Natural killer cell (primary cell): ENCODE data around the gene DNAH1. TPM values are rescaled to one million over a fixed set of nuclear protein-coding genes. Genes with fewer than 3 reads are reported as not detected.
"Not testable (repeated sequence)": the region's sequence is repeated elsewhere in the genome, so short reads cannot be mapped to it uniquely, and the experiment has no call there.

Experiments used
- ATAC-seq, 3 donors: fragments of 150-1000 bp in 2 of 3; fragments of 200-7000 bp in 1 of 3; cut with Tn5 transposase; 1 replicate in 1 of 3; 2 replicates in 2 of 3; pipeline ENCODE4 v1.10.0; 2021; ENCODE audit warnings: mild to moderate bottlenecking in 2 of 3, moderate library complexity in 2 of 3
- DNase-seq, 2 donors: peaks; one replicate each; pipeline versions ENCODE4 v3.0.0 to v3.0.0-alpha.2; 2013 to 2021; ENCODE audit warnings: mixed read lengths in 1 of 2
- H3K27ac ChIP-seq: one replicate; pipeline ENCODE4 v1.5.1; 2013; ENCODE audit warnings: mild to moderate bottlenecking, low read length
- H3K27me3 ChIP-seq: one replicate; pipeline ENCODE4 v1.6.1; 2013; ENCODE audit warnings: low read length; ENCODE audit not compliant: control insufficient read depth, insufficient read depth
- H3K36me3 ChIP-seq: one replicate; pipeline ENCODE4 v1.6.1; 2013; ENCODE audit warnings: low read length; ENCODE audit not compliant: control insufficient read depth, insufficient read depth
- H3K4me1 ChIP-seq: one replicate; pipeline ENCODE4 v1.6.1; 2013; ENCODE audit warnings: low read length; ENCODE audit not compliant: control insufficient read depth, insufficient read depth
- H3K4me3 ChIP-seq: one replicate; pipeline ENCODE4 v1.5.1; 2013; ENCODE audit warnings: low read length
- H3K9me3 ChIP-seq: one replicate; pipeline ENCODE4 v1.6.1; 2013; ENCODE audit warnings: low read length; ENCODE audit not compliant: control insufficient read depth, insufficient read depth
- H3K27ac Mint-ChIP-seq, 2 donors: one replicate each; pipeline ENCODE4 v1.8.0; 2022; ENCODE audit warnings: mild to moderate bottlenecking in 2 of 2, mixed read lengths in 2 of 2, moderate library complexity in 1 of 2
- H3K27me3 Mint-ChIP-seq, 2 donors: one replicate each; pipeline ENCODE4 v1.8.0; 2022; ENCODE audit warnings: low read depth in 2 of 2, mixed read lengths in 2 of 2
- H3K36me3 Mint-ChIP-seq: one replicate; pipeline ENCODE4 v1.8.0; 2022; ENCODE audit warnings: mixed read lengths
- H3K4me1 Mint-ChIP-seq, 2 donors: one replicate each; pipeline ENCODE4 v1.8.0; 2022; ENCODE audit warnings: mixed read lengths in 2 of 2
- H3K4me3 Mint-ChIP-seq: one replicate; pipeline ENCODE4 v1.8.0; 2022; ENCODE audit warnings: mild to moderate bottlenecking, moderate library complexity, mixed read lengths
- H3K9me3 Mint-ChIP-seq, 2 donors: one replicate each; pipeline ENCODE4 v1.8.0; 2022; ENCODE audit warnings: mixed read lengths in 2 of 2
- CTCF ChIP-seq: fragments of 200-600 bp; IDR thresholded peaks from one replicate; pipeline ENCODE4 v1.8.0; 2022; ENCODE audit warnings: antibody characterized with exemption
- WGBS: methylation state at CpG from one replicate; pipeline ENCODE4 v1.1.7; 2013; ENCODE audit warnings: missing lambda C conversion rate; ENCODE audit not compliant: insufficient coverage; 5-methylcytosine and 5-hydroxymethylcytosine counted together
- intact Hi-C: fragments of 100-400 bp; cut with micrococcal nuclease; formaldehyde crosslinking; loops from one replicate; pipeline ENCODE4 v1.14.2; 2022
- total RNA-seq, 4 donors: library from RNA; stranded (reverse); fragments of 120-200 nt in 1 of 4; gene quantifications; one replicate each; pipeline versions ENCODE4 v1.2.3 to v1.2.4, GENCODE V29; 2013 to 2022

DNAH1 gene
- total RNA-seq, 3 donors from 2014 or later (not counting 1 experiment from before 2014, with no cell fraction given): 72.3 to 81.7 (median 74.2) TPM

- no peak for TF ChIP-seq CTCF
- ATAC-seq (no peak), DNase-seq (no peak)
- Mint-ChIP-seq H3K27me3 (no peaks in the 10 kb centered on the region), H3K4me1 (no peaks in the 10 kb centered on the region), H3K9me3 (no peaks in the 10 kb centered on the region), H3K4me3 (no peak overlapping the region), H3K36me3 (no peaks in the 10 kb centered on the region), H3K27ac (no peak overlapping the region)
- peaks cover 19% of the 10 kb centered on the region for H3K36me3 ChIP-seq
- intact Hi-C loops: no loop called here
- no peak overlapping the region for H3K27ac ChIP-seq
- no peaks in the 10 kb centered on the region for H3K9me3 ChIP-seq
- no peaks in the 10 kb centered on the region for H3K27me3 ChIP-seq
- no peak overlapping the region for H3K4me3 ChIP-seq
- H3K4me1 ChIP-seq: no peaks in the 10 kb centered on the region
- 97% methylated on average over 12 of the region's 12 CpGs for WGBS
These were observed 15.0 kb downstream of the DNAH1 start for GRCh38 chr3:52331091-52331490.

- no peak for ATAC-seq
- Histone ChIP-seq H3K27me3 (no peaks in the 10 kb centered on the region), H3K9me3 (no peaks in the 10 kb centered on the region), H3K4me1 (no peaks in the 10 kb centered on the region), H3K36me3 (peaks cover 19% of the 10 kb centered on the region), H3K27ac (no peak overlapping the region), H3K4me3 (no peak overlapping the region)
- TF ChIP-seq CTCF: no peak
- Mint-ChIP-seq H3K27me3 (no peaks in the 10 kb centered on the region), H3K9me3 (no peaks in the 10 kb centered on the region), H3K4me3 (no peak overlapping the region), H3K27ac (no peak overlapping the region), H3K4me1 (no peaks in the 10 kb centered on the region), H3K36me3 (no peaks in the 10 kb centered on the region)
- intact Hi-C loops: no loop called here
- DNase-seq: no peak
- WGBS: 94% methylated on average over 15 of the region's 15 CpGs
These were observed 15.8 kb downstream of the DNAH1 start for GRCh38 chr3:52331906-52332305.

GRCh38 chr3:52333869-52334557 is 17.9 kb downstream of the DNAH1 start:
- H3K36me3 ChIP-seq: peaks cover 20% of the 10 kb centered on the region
- no peaks in the 10 kb centered on the region for H3K4me1 Mint-ChIP-seq
- no peak for DNase-seq
- no peak overlapping the region for H3K27ac Mint-ChIP-seq
- TF ChIP-seq CTCF: no peak
- ATAC-seq: no peak
- intact Hi-C loops: no loop called here
- no peaks in the 10 kb centered on the region for H3K27me3 ChIP-seq
- no peak overlapping the region for H3K4me3 Mint-ChIP-seq
- no peaks in the 10 kb centered on the region for H3K36me3 Mint-ChIP-seq
- no peak overlapping the region for H3K27ac ChIP-seq
- H3K9me3 ChIP-seq: no peaks in the 10 kb centered on the region
- H3K4me1 ChIP-seq: no peaks in the 10 kb centered on the region
- H3K9me3 Mint-ChIP-seq: no peaks in the 10 kb centered on the region
- WGBS: 100% methylated on average over 2 of the region's 4 CpGs
- no peak overlapping the region for H3K4me3 ChIP-seq
- H3K27me3 Mint-ChIP-seq: no peaks in the 10 kb centered on the region

- not testable (repeated sequence) for H3K4me1 ChIP-seq, H3K9me3 Mint-ChIP-seq, ATAC-seq, H3K36me3 Mint-ChIP-seq, H3K27ac ChIP-seq, H3K4me1 Mint-ChIP-seq, H3K36me3 ChIP-seq, H3K9me3 ChIP-seq, H3K4me3 ChIP-seq, H3K4me3 Mint-ChIP-seq, H3K27ac Mint-ChIP-seq, H3K27me3 ChIP-seq, H3K27me3 Mint-ChIP-seq, DNase-seq
- intact Hi-C loops: loop anchor here (5.0 kb wide), 1 partner anchor 336 kb away; no protein-coding TSS in a partner anchor
- 94% methylated on average over 8 of the region's 8 CpGs for WGBS
These were observed 22.0 kb downstream of the DNAH1 start for GRCh38 chr3:52338131-52338530.
